ENCODE results near the gene RPS18.

GRCh38 chr6:33273924-33274902, 2.3 kb downstream of the RPS18 start:
- TF ChIP-seq CTCF (IDR thresholded peaks at IDR 0.05) (no peak), POLR2A (IDR thresholded peaks at IDR 0.05) (no peak)
